ENCODE measurements around the gene IDUA. TPM values are rescaled to one million over a fixed set of nuclear protein-coding genes. Genes with fewer than 3 reads are reported as not detected.

IDUA gene
- total and polyA plus RNA-seq, 2 of the 4 experiments (the other 2 are of a cell fraction), result 0.72 to 12.5 TPM

GRCh38 chr4:951186-951585 lies 35.7 kb upstream of the IDUA start:
- H2AK5ac ChIP-seq (ENCODE audit: low read depth, low read length), result no peak overlapping the region
- no TSS peak for BruUV-seq (replicated peaks)
- H3K4me2 ChIP-seq (ENCODE audit: low read depth, low read length), result no peak overlapping the region
- no peak overlapping the region for H3K14ac ChIP-seq (replicated peaks; ENCODE audit: low read depth, low read length)
- H3K18ac ChIP-seq (ENCODE audit: low read depth, low read length), result no peak overlapping the region
- no peaks in the 10 kb centered on the region for H3K27me3 ChIP-seq (ENCODE audit: control insufficient read depth, insufficient read depth, low read length)
- peaks cover 11% of the 10 kb centered on the region; the same call in 1 of the 2 replicates for H4K20me1 ChIP-seq (ENCODE audit: insufficient read depth, low read length)
- 60% methylated on average over 1 of the region's 7 CpGs; no CpG with 5 or more reads in 1 of the 2 experiments for WGBS, 2 experiments (ENCODE audit: extremely low coverage in 2 of 2, insufficient read length in 1 of 2)
- DNase-seq (no peak), ATAC-seq (ENCODE audit: low read depth) (no peak)
- H3K4me3 ChIP-seq (ENCODE audit: insufficient read depth, low read depth, low read length), result no peak overlapping the region
- no peaks in the 10 kb centered on the region for H3K9me3 ChIP-seq (ENCODE audit: control insufficient read depth, insufficient read depth, low read length)
- no peak overlapping the region for H3K56ac ChIP-seq (ENCODE audit: extremely low read depth, insufficient read depth, low read length)
- H3K79me1 ChIP-seq (ENCODE audit: low read depth in 1 of 2, low read length in 2 of 2), result no peaks in the 10 kb centered on the region
- dilution Hi-C loops (cut with HindIII; ENCODE audit: low sequenced_read_pairs, unreplicated experiment), result no loop called here
- H3K27ac ChIP-seq (ENCODE audit: insufficient read depth, low read length), result no peak overlapping the region
- no peak overlapping the region for H4K91ac ChIP-seq (ENCODE audit: insufficient read depth, low read depth, low read length)
- no peak overlapping the region for H2BK15ac ChIP-seq (ENCODE audit: low read depth, low read length)
- H2BK20ac ChIP-seq (ENCODE audit: low read depth, low read length), result no peak overlapping the region
- peaks cover 7% of the 10 kb centered on the region for H3K36me3 ChIP-seq (ENCODE audit: control insufficient read depth, insufficient read depth, low read length)
- no peak overlapping the region for H3K23ac ChIP-seq (ENCODE audit: low read depth, low read length)
- in situ Hi-C loops (cut with MboI; ENCODE audit: low sequenced_read_pairs), result no loop called here
- no peak overlapping the region for H2AK9ac ChIP-seq (replicated peaks; ENCODE audit: low read depth, low read length, poor library complexity)
- H2AFZ ChIP-seq (replicated peaks; ENCODE audit: low read length, poor library complexity), result no peak overlapping the region
- H2BK120ac ChIP-seq (ENCODE audit: low read depth, low read length), result no peak overlapping the region
- TF ChIP-seq SMC3 (IDR thresholded peaks at IDR 0.05; ENCODE audit: low read depth, low read length) (no peak), CEBPB (IDR thresholded peaks at IDR 0.05; ENCODE audit: low read depth, low read length) (no peak), FOS (IDR thresholded peaks at IDR 0.05; ENCODE audit: low read depth, low read length) (no peak), NFE2L2 (IDR thresholded peaks at IDR 0.05; ENCODE audit: low read depth, low read length) (no peak), CTCF (conservative IDR thresholded peaks at IDR 0.05; ENCODE audit: low read depth, low read length) (no peak), POLR2A (IDR thresholded peaks at IDR 0.05; ENCODE audit: low read depth, low read length) (no peak), USF2 (IDR thresholded peaks at IDR 0.05; ENCODE audit: low read depth, low read length) (no peak), CHD1 (IDR thresholded peaks at IDR 0.05; ENCODE audit: low read depth, low read length) (no peak), MAFK (IDR thresholded peaks at IDR 0.05; ENCODE audit: low read depth, low read length) (no peak), ELK1 (IDR thresholded peaks at IDR 0.05; ENCODE audit: borderline replicate concordance, low read depth, low read length) (no peak), MAZ (IDR thresholded peaks at IDR 0.05; ENCODE audit: borderline replicate concordance, low read depth, low read length) (no peak), BHLHE40 (IDR thresholded peaks at IDR 0.05; ENCODE audit: low read depth, low read length) (no peak), RCOR1 (IDR thresholded peaks at IDR 0.05; ENCODE audit: insufficient replicate concordance, low read length) (no peak), RAD21 (IDR thresholded peaks at IDR 0.05; ENCODE audit: low read length) (no peak), RFX5 (IDR thresholded peaks at IDR 0.05; ENCODE audit: low read depth, low read length) (no peak), MXI1 (IDR thresholded peaks at IDR 0.05; ENCODE audit: borderline replicate concordance, low read depth, low read length) (no peak)
- intact Hi-C loops (cut with micrococcal nuclease), result no loop called here
- H4K5ac ChIP-seq (ENCODE audit: low read depth, low read length), result no peak overlapping the region
- no peak overlapping the region for H3K9ac ChIP-seq (ENCODE audit: low read depth, low read length)
- CTCF ChIA-PET, result no interaction called here
- POLR2A ChIA-PET (ENCODE audit: unreplicated experiment), result no interaction called here
- H3K4me1 ChIP-seq (ENCODE audit: control insufficient read depth, insufficient read depth, low read length), result no peaks in the 10 kb centered on the region
- H3K9me1 ChIP-seq (ENCODE audit: insufficient read depth, low read length), result 0 out of 2 replicates have a peak, but pooled peaks cover 5% of the 10 kb centered on the region
- H3K4ac ChIP-seq (ENCODE audit: low read depth, low read length), result no peak overlapping the region
- H2BK5ac ChIP-seq (ENCODE audit: low read depth, low read length, poor library complexity, severe bottlenecking), result no peak overlapping the region
- H4K8ac ChIP-seq (ENCODE audit: low read depth in 2 of 2, low read length in 2 of 2), result no peak overlapping the region
